GM18526 (cell line): ENCODE data around the gene C9orf78.

Source experiments
- POLR2A ChIP-seq: IDR thresholded peaks from 3 replicates; pipeline ENCODE4 v1.6.1; 2011; ENCODE audit not compliant: insufficient read length; ENCODE audit errors: extremely low read depth

Gene C9orf78, protein sequence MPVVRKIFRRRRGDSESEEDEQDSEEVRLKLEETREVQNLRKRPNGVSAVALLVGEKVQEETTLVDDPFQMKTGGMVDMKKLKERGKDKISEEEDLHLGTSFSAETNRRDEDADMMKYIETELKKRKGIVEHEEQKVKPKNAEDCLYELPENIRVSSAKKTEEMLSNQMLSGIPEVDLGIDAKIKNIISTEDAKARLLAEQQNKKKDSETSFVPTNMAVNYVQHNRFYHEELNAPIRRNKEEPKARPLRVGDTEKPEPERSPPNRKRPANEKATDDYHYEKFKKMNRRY

DNA sequence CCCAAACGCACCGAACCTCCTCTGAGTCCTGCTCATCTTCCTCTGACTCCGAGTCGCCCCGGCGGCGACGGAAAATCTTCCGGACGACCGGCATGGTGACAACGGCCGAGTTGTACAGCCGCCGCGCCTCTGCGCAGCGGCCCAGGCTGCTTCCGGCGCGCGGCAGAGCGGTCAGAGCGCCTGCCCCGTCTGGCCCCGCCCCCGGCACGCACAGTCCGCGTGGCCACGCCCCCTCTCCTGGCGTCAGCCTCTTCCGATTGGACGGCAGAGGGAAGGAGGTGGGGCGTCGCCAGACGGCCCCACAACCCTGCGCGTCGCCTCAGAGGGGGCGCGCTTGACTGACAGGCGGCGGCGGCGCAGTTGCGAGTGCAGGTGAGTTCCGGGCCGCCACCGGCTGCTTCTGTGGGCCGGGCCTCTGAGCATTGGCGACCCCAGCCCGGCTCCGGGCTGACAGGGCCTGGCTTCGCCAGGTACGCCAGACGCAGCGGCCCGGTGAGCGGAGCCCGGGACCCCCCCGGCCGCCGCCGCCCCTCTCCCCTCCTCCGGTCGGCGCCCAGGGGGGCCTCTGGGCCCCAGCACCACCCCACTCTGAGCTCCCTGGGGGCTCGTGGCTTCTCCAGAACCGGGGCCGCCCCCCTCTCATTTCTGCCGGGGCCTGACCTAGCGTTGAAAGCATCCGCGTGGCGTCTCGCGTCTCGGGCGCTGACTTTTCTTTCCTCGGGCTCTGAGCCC is at the start of gene C9orf78, which contains the start of gene USP20:
TSS of gene C9orf78 (minus strand) at position 148 of the 732 bp plus-strand sequence. CDS start at position 94, 54 bp downstream.
TSS of gene USP20 (plus strand) at position 331 of the 732 bp plus-strand sequence. CDS start 17,098 bp downstream, outside the sequence.
- TF ChIP-seq POLR2A = peak; percentile 96

GRCh38 chr9:129884220-129885017 is 49.3 kb upstream of the C9orf78 start:
- TF ChIP-seq POLR2A = peak; percentile 78

DNA sequence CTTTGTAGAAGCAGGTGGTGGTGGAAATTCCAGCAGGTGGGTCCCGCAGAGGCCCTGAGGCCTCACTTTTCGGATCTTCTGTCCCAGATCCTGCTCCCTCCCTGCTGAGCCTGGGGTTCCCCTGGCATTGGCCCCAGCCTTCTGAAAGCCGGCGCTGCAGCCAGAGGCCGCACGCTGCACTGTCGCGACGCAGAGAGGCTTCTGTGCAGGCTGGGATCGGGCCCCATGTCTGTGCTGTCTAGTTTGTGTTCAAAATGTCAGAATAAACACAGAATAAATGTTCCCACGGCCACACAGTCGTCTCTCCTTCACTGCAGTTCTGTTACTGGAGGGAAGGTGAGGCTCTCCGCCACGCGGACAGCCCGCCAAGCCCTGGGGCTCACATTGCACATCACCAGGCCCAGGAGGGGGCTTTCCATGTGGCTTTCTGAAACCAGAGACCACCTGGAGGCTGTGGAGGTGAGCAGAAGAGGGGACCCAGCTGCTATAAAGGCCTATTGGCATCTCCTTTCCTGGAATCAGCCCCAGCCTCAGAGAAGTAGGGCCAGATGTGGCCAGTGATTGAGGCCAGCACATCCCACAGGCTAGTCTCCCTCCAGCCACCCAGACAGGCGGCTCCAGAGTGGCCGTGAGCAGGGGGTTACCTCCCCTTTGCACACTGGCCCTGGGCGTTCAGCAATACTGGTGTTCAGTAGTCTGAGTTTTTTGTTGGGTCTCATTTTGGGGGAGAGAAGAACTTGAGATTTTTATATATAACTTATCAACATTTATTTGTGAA is 46.7 kb upstream of the C9orf78 start:
- no peak for TF ChIP-seq POLR2A

GRCh38 chr9:129880654-129881546 is 45.8 kb upstream of the C9orf78 start:
- no peak for TF ChIP-seq POLR2A

DNA sequence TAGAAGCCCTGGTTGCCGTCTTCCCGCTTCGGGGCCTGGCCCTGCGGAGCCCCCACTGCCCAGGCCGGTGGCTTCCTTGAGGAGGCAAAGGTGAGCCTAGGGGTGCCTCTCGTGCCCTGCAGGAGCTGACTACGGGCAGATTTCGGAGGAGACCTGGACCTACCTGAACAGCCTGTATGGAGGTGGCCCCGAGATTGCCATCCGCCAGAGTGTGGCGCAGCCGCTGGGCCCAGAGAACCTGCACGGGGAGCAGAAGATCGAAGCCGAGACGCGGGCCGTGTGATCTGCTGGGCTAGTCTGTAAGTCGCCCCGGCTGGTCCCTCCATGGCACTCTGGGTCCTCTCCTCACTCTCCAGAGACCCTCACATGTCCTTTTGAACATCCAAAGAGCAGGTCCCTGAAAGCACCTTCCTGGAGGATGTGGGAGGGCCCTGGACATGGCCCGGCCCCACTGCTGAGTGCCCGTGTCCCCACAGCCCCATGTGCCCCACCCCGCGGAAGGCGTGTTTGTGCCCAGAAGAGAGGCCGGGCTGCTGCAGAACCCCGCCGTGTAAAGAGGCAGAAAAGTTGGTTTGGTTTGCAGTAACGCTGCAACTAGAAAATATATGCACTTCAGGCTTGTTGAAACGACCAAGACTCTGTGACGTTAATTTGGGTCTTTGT is 45.0 kb upstream of the C9orf78 start:
- no peak for TF ChIP-seq POLR2A

- no peak for TF ChIP-seq POLR2A
Measured at GRCh38 chr9:129879103-129879699, 44.1 kb upstream of the C9orf78 start.

- no peak for TF ChIP-seq POLR2A
Measured at GRCh38 chr9:129878291-129878690, 43.2 kb upstream of the C9orf78 start.

DNA sequence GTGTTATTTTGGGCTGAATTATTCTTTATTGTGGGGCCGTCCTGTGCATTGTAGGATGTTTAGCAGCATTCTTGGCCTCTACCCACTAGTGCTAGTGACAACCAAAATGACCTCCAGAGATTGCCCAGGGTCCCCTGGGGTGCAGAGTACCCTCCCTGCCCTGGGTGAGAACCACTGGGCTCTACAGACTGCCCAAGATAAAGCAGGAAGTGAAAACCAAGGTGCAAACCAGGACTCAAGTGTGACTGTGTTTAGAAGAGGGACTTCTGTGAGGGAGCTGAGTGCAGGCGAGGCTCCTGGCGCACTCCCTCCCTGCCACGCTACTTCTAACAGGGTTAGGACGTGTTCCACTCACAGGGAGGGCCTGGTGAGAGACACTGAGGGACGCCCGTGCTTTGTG is 41.7 kb upstream of the C9orf78 start:
- TF ChIP-seq POLR2A = no peak

- no peak for TF ChIP-seq POLR2A
Measured at GRCh38 chr9:129875687-129876395, 40.8 kb upstream of the C9orf78 start.

DNA sequence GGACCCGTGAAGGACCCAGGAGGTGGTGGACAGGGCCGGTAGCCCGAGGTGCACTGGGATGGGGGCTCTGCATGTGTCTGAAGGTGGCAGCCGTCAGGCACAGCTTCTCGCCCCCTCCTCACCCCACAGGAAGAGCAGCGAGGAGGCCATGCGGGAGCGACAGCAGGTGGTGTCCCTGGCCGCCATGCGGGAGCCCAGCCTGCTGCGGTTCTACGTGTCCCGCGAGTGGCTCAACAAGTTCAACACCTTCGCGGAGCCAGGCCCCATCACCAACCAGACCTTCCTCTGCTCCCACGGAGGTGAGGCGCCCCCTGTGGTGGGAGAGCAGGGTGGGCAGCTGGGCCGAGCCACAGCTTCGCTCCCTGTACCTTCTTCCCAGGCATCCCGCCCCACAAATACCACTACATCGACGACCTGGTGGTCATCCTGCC is 40.1 kb upstream of the C9orf78 start:
- no peak for TF ChIP-seq POLR2A

DNA sequence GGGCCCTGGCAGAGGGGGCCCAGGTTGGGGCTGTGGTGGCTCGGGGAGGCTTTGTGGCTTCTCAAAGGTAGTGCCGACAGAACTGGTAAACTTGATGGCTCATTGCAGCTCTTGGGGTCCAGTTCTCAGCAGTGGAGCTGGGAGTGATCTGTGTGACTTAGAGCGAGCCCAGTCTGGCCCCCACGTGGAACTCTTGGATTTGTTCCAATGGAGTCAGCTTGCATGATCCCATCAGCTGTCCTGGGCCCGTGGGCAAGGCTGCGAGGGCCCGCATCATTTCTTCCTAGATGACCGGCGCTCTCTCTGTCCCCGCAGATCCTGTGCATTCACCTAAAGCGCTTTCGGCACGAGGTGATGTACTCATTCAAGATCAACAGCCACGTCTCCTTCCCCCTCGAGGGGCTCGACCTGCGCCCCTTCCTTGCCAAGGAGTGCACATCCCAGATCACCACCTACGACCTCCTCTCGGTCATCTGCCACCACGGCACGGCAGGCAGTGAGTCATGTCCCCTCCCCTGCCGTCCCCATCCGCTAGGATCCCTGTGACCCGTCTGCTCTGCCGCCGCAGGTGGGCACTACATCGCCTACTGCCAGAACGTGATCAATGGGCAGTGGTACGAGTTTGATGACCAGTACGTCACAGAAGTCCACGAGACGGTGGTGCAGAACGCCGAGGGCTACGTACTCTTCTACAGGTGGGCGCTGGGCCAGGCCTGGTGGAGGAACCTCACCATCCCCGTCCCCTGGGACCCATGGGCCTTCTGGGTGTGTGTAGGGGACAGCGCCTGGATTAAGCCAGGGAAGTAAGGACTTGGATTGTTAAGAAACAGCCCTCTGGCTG is 39.4 kb upstream of the C9orf78 start:
- no peak for TF ChIP-seq POLR2A
